Measurements from ENCODE around the gene MRPL44.
A peak's percentile ranks its signal among the peaks of the same experiment; 100 is the strongest.

The MRPL44 gene

GRCh38 chr2:223970343-223971128 is 13.3 kb downstream of the MRPL44 start:
- Mint-ChIP-seq H3K27ac (no peak overlapping the region), H3K27me3 (no peaks in the 10 kb centered on the region), H3K4me1 (peaks cover 3 to 4% of the 10 kb centered on the region in 2 donors), H3K9me3 (no peaks in the 10 kb centered on the region), H3K36me3 (peaks cover 15 to 28% of the 10 kb centered on the region in 2 donors), H3K4me3 (no peak overlapping the region)
- DNase-seq (peak; percentile 25), ATAC-seq (replicated peaks) (peak; percentile 61 to 68)

GRCh38 chr2:223971731-223972130 is 14.5 kb downstream of the MRPL44 start:
- Mint-ChIP-seq H3K4me1 (peaks cover 3 to 4% of the 10 kb centered on the region in 2 donors), H3K36me3 (peaks cover 7 to 24% of the 10 kb centered on the region in 2 donors), H3K27me3 (no peaks in the 10 kb centered on the region), H3K4me3 (no peak overlapping the region), H3K27ac (no peak overlapping the region), H3K9me3 (no peaks in the 10 kb centered on the region)
- no peak for ATAC-seq (replicated peaks)
- no peak for DNase-seq

- Mint-ChIP-seq H3K27ac (no peak overlapping the region), H3K9me3 (no peaks in the 10 kb centered on the region), H3K4me3 (no peak overlapping the region), H3K4me1 (peaks cover 3 to 4% of the 10 kb centered on the region in 2 donors), H3K36me3 (peaks cover 2 to 18% of the 10 kb centered on the region in 2 donors), H3K27me3 (no peaks in the 10 kb centered on the region)
- DNase-seq (no peak), ATAC-seq (replicated peaks) (no peak)
These were observed 15.4 kb downstream of the MRPL44 start for GRCh38 chr2:223972656-223973102.

- Mint-ChIP-seq H3K4me3 (no peak overlapping the region), H3K36me3 (peaks cover 2 to 18% of the 10 kb centered on the region in 2 donors), H3K27me3 (no peaks in the 10 kb centered on the region)
These were observed 16.3 kb downstream of the MRPL44 start for GRCh38 chr2:223973606-223974005.

GRCh38 chr2:223976635-223977226 is 19.5 kb downstream of the MRPL44 start:
- H3K9me3 Mint-ChIP-seq, result no peaks in the 10 kb centered on the region
- H3K27ac Mint-ChIP-seq, result no peak overlapping the region
- peaks cover 2 to 7% of the 10 kb centered on the region in 2 donors for H3K36me3 Mint-ChIP-seq
- H3K4me1 Mint-ChIP-seq, result no peaks in the 10 kb centered on the region
- DNase-seq, result no peak
- no peaks in the 10 kb centered on the region for H3K27me3 Mint-ChIP-seq
- no peak overlapping the region for H3K4me3 Mint-ChIP-seq
- peak in 1 of 2 donors; percentile 22 for ATAC-seq (replicated peaks)

More at GRCh38 chr2:223973606-223974005, 16.3 kb downstream of the MRPL44 start:
- Mint-ChIP-seq H3K4me1 (peaks cover 3 to 4% of the 10 kb centered on the region in 2 donors), H3K9me3 (no peaks in the 10 kb centered on the region), H3K27ac (no peak overlapping the region)
- no peak for ATAC-seq (replicated peaks)
- no peak for DNase-seq

- H3K27me3 Mint-ChIP-seq, result no peaks in the 10 kb centered on the region
- H3K9me3 Mint-ChIP-seq, result no peaks in the 10 kb centered on the region
- H3K36me3 Mint-ChIP-seq, result no peaks in the 10 kb centered on the region
- H3K4me3 Mint-ChIP-seq, result no peak overlapping the region
- no peak for ATAC-seq (replicated peaks)
- DNase-seq, result no peak
- H3K4me1 Mint-ChIP-seq, result no peaks in the 10 kb centered on the region
- H3K27ac Mint-ChIP-seq, result no peak overlapping the region
These were observed 21.2 kb downstream of the MRPL44 start for GRCh38 chr2:223978451-223978850.

GRCh38 chr2:223979730-223980396 is 22.6 kb downstream of the MRPL44 start:
- DNase-seq, result no peak
- Mint-ChIP-seq H3K36me3 (peaks cover 4% of the 10 kb centered on the region in 2 donors), H3K4me1 (no peaks in the 10 kb centered on the region), H3K9me3 (no peaks in the 10 kb centered on the region), H3K4me3 (no peak overlapping the region), H3K27ac (no peak overlapping the region), H3K27me3 (no peaks in the 10 kb centered on the region)
- no peak for ATAC-seq (replicated peaks)

- H3K4me1 Mint-ChIP-seq, result no peaks in the 10 kb centered on the region
- no peak overlapping the region for H3K4me3 Mint-ChIP-seq
- H3K36me3 Mint-ChIP-seq, result peaks cover 4% of the 10 kb centered on the region in 2 donors
- DNase-seq, result no peak
- ATAC-seq (replicated peaks), result no peak
- no peak overlapping the region for H3K27ac Mint-ChIP-seq
- no peaks in the 10 kb centered on the region for H3K27me3 Mint-ChIP-seq
- H3K9me3 Mint-ChIP-seq, result no peaks in the 10 kb centered on the region
These were observed 23.1 kb downstream of the MRPL44 start for GRCh38 chr2:223980397-223980735.

- Mint-ChIP-seq H3K4me3 (no peak overlapping the region), H3K4me1 (no peaks in the 10 kb centered on the region), H3K27ac (no peak overlapping the region), H3K9me3 (no peaks in the 10 kb centered on the region), H3K27me3 (no peaks in the 10 kb centered on the region), H3K36me3 (peaks cover 4% of the 10 kb centered on the region in 2 donors)
- ATAC-seq (replicated peaks) (no peak), DNase-seq (no peak)
These were observed 23.5 kb downstream of the MRPL44 start for GRCh38 chr2:223980803-223981202.

- H3K27me3 Mint-ChIP-seq, result no peaks in the 10 kb centered on the region
- H3K4me3 Mint-ChIP-seq, result no peak overlapping the region
- peaks cover 4% of the 10 kb centered on the region in 2 donors for H3K36me3 Mint-ChIP-seq
- no peak for ATAC-seq (replicated peaks)
- H3K27ac Mint-ChIP-seq, result no peak overlapping the region
- no peaks in the 10 kb centered on the region for H3K4me1 Mint-ChIP-seq
- no peaks in the 10 kb centered on the region for H3K9me3 Mint-ChIP-seq
- DNase-seq, result no peak
These were observed 24.0 kb downstream of the MRPL44 start for GRCh38 chr2:223981241-223981640.

GRCh38 chr2:223989206-223989855 is 32.1 kb downstream of the MRPL44 start:
- Mint-ChIP-seq H3K27ac (no peak overlapping the region), H3K27me3 (no peaks in the 10 kb centered on the region), H3K4me1 (no peaks in the 10 kb centered on the region), H3K4me3 (no peak overlapping the region), H3K36me3 (peaks cover 4% of the 10 kb centered on the region in 2 donors), H3K9me3 (no peaks in the 10 kb centered on the region)
- DNase-seq (no peak), ATAC-seq (replicated peaks) (no peak)

GRCh38 chr2:223989856-223990232 is 32.6 kb downstream of the MRPL44 start:
- no peaks in the 10 kb centered on the region for H3K9me3 Mint-ChIP-seq
- no peaks in the 10 kb centered on the region for H3K4me1 Mint-ChIP-seq
- ATAC-seq (replicated peaks), result no peak
- H3K27me3 Mint-ChIP-seq, result no peaks in the 10 kb centered on the region
- H3K4me3 Mint-ChIP-seq, result no peak overlapping the region
- H3K36me3 Mint-ChIP-seq, result peaks cover 0 to under 1% of the 10 kb centered on the region in 2 donors
- no peak overlapping the region for H3K27ac Mint-ChIP-seq
- no peak for DNase-seq

- H3K27ac Mint-ChIP-seq, result no peak overlapping the region
- H3K36me3 Mint-ChIP-seq, result no peaks in the 10 kb centered on the region
- ATAC-seq (replicated peaks) (no peak), DNase-seq (no peak)
- no peaks in the 10 kb centered on the region for H3K27me3 Mint-ChIP-seq
- H3K9me3 Mint-ChIP-seq, result no peaks in the 10 kb centered on the region
- no peaks in the 10 kb centered on the region for H3K4me1 Mint-ChIP-seq
- no peak overlapping the region for H3K4me3 Mint-ChIP-seq
These were observed 34.3 kb downstream of the MRPL44 start for GRCh38 chr2:223991611-223992010.

- Mint-ChIP-seq H3K4me3 (no peak overlapping the region), H3K27ac (no peak overlapping the region)
These were observed 36.5 kb downstream of the MRPL44 start for GRCh38 chr2:223993634-223994232.

More at GRCh38 chr2:223993634-223994232, 36.5 kb downstream of the MRPL44 start:
- H3K27me3 Mint-ChIP-seq, result no peaks in the 10 kb centered on the region
- no peaks in the 10 kb centered on the region for H3K4me1 Mint-ChIP-seq
- ATAC-seq (replicated peaks) (peak; percentile 72 to 78), DNase-seq (peak; percentile 29)
- H3K36me3 Mint-ChIP-seq, result peaks cover 0 to 2% of the 10 kb centered on the region in 2 donors
- no peaks in the 10 kb centered on the region for H3K9me3 Mint-ChIP-seq

Data from stimulated activated naive B cell treated with anti-CD40 and anti-IgM and Interleukin-4, amounts not matched to agents 10 μg/mL and 1 μg/mL and 100 μg/mL, for 72 hours (primary cell).